ENCODE results near the gene SLC35F3. TPM values are rescaled to one million over a fixed set of nuclear protein-coding genes. Genes with fewer than 3 reads are reported as not detected.
A peak's percentile ranks its signal among the peaks of the same experiment; 100 is the strongest.

SLC35F3 gene
- polyA plus RNA-seq (2012; rRNA removed): 0.87 and 1.5 TPM in 2 replicates
- polyA plus RNA-seq (2012; cell fraction: cytosol; rRNA removed): 1.2 and 1.3 TPM in 2 replicates
- polyA plus RNA-seq (2012; cell fraction: nucleus; rRNA removed): 0.60 and 0.73 TPM in 2 replicates

DNA sequence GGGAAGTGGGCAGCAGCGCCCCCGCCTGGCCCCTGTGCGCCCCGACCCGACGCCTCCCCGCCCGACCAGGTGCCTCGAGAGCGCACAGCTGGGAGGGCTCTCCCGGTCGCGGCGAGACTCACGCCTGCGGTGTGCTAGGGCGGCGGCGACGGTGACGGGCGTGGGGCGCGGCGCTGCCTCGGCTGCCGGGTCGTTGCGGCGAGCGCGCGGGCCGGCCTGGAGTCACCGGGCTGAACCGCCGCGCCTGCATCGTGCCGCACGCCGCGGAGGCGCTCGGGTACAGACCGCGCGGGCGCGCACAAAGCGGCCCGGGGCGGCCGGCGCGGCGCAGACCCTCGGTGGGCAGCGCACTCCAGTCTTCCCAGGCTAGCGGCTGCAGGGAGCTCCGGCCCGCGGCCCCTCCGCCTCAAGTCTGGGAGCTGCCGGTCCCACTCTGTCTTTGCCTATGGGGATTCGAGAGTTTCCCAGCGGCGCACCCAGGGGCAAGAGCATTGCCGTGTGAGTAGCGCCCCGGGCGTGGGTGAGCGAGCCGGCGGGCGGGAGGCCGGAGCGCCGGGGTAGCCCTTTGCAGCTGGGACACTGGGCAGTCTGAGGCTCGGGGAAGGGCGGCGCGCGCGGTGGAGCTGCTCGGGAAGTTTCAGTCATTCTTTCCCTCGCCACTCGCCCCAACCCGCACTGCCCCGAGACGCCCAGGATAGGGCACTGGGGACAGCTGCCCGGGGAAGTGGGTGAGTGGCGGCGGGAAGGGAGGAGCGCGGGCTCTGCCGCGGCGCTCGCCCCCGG, at the start of gene SLC35F3:
TSS of gene SLC35F3 (plus strand) at position 44 of the 783 bp plus-strand sequence.
- Histone ChIP-seq H3K4me3 (ENCODE audit: low read depth in 2 of 2, low read length in 1 of 2) (peak within 1 kb of the TSS; percentile 37 to 49), H3K27ac (ENCODE audit: low read depth in 2 of 2, low read length in 1 of 2) (no peak within 1 kb of the TSS), H2AFZ (ENCODE audit: low read depth) (no peak within 1 kb of the TSS), H3K9ac (no peak within 1 kb of the TSS), H3K9me3 (no peaks in the 10 kb centered on the region), H4K20me1 (ENCODE audit: insufficient read depth) (no peaks in the 10 kb centered on the region), H3K36me3 (replicated peaks in 1 of 2; ENCODE audit: control insufficient read depth in 1 of 2, insufficient read depth in 2 of 2, low read length in 1 of 2) (no peaks in the 10 kb centered on the region), H3F3A (replicated peaks; ENCODE audit: insufficient read depth) (no peaks in the 10 kb centered on the region), H3K4me1 (ENCODE audit: control insufficient read depth in 1 of 2, insufficient read depth in 2 of 2, low read depth in 1 of 2, low read length in 1 of 2) (no peaks in the 10 kb centered on the region; a peak in 2 of 4 replicates), H3K27me3 (ENCODE audit: insufficient read depth) (peaks cover 17% of the 10 kb centered on the region; the same call in 1 of the 2 replicates), H3K79me2 (ENCODE audit: insufficient read depth) (no peaks in the 10 kb centered on the region), H3K9me2 (no peaks in the 10 kb centered on the region), H3K4me2 (peak within 1 kb of the TSS; percentile 50; the same call in 1 of the 2 replicates)
- TF ChIP-seq RAD21 (IDR thresholded peaks at IDR 0.05; ENCODE audit: low read length) (peak; percentile 41; the same call in 1 of the 2 replicates), MXI1 (IDR thresholded peaks at IDR 0.05; ENCODE audit: low read depth, low read length) (peak; percentile 5; the same call in 1 of the 2 replicates)
- TF ChIP-seq, protein P1, sequence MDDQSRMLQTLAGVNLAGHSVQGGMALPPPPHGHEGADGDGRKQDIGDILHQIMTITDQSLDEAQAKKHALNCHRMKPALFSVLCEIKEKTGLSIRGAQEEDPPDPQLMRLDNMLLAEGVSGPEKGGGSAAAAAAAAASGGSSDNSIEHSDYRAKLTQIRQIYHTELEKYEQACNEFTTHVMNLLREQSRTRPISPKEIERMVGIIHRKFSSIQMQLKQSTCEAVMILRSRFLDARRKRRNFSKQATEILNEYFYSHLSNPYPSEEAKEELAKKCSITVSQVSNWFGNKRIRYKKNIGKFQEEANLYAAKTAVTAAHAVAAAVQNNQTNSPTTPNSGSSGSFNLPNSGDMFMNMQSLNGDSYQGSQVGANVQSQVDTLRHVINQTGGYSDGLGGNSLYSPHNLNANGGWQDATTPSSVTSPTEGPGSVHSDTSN (IDR thresholded peaks at IDR 0.05): no peak
- TF ChIP-seq, protein P2, sequence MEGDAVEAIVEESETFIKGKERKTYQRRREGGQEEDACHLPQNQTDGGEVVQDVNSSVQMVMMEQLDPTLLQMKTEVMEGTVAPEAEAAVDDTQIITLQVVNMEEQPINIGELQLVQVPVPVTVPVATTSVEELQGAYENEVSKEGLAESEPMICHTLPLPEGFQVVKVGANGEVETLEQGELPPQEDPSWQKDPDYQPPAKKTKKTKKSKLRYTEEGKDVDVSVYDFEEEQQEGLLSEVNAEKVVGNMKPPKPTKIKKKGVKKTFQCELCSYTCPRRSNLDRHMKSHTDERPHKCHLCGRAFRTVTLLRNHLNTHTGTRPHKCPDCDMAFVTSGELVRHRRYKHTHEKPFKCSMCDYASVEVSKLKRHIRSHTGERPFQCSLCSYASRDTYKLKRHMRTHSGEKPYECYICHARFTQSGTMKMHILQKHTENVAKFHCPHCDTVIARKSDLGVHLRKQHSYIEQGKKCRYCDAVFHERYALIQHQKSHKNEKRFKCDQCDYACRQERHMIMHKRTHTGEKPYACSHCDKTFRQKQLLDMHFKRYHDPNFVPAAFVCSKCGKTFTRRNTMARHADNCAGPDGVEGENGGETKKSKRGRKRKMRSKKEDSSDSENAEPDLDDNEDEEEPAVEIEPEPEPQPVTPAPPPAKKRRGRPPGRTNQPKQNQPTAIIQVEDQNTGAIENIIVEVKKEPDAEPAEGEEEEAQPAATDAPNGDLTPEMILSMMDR (IDR thresholded peaks at IDR 0.05): peak; percentile 30; the same call in 1 of the 2 replicates
- DNase-seq: peak; percentile 91
- ChIA-PET CTCF (interaction anchor here (0.6 to 3.7 kb wide), 36 partner anchors 9 to 1624 kb away, joined by 3 to 29 read pairs (median 4); no protein-coding TSS in a partner anchor), POLR2A (no interaction called here)
- WGBS (ENCODE audit: low lambda C conversion rate): 4% methylated on average over 17 of the region's 101 CpGs

DNA sequence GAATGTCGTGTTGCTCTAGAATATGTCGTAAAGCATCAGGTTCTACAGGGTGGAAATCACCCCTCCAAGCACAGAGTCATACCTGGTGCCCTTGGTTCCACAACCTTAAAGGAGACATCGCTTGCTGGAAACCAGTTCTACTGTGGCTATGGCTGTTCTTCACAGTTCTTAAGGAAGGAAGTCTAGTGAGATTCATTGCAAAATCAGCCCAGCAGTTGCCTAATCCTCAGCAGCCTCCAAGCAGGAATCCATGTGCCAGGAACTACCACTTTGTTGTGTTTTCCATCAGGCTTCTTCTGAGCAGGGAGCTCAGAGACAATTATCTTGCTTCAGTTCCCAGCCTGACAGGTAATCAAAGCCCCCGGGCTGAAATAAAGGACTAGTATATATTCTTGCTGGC, 45.0 kb upstream of the SLC35F3 start:
- Histone ChIP-seq H4K20me1 (ENCODE audit: insufficient read depth) (no peaks in the 10 kb centered on the region), H3K36me3 (replicated peaks in 1 of 2; ENCODE audit: control insufficient read depth in 1 of 2, insufficient read depth in 2 of 2, low read length in 1 of 2) (no peaks in the 10 kb centered on the region), H3K4me3 (ENCODE audit: low read depth in 2 of 2, low read length in 1 of 2) (no peak overlapping the region), H3K79me2 (ENCODE audit: insufficient read depth) (no peaks in the 10 kb centered on the region), H3K9me3 (no peaks in the 10 kb centered on the region), H3K4me1 (ENCODE audit: control insufficient read depth in 1 of 2, insufficient read depth in 2 of 2, low read depth in 1 of 2, low read length in 1 of 2) (no peaks in the 10 kb centered on the region), H3K9ac (no peak overlapping the region), H3K27ac (ENCODE audit: low read depth in 2 of 2, low read length in 1 of 2) (no peak overlapping the region), H3K9me2 (no peaks in the 10 kb centered on the region), H3K27me3 (ENCODE audit: insufficient read depth) (no peaks in the 10 kb centered on the region), H3K4me2 (no peak overlapping the region), H3F3A (replicated peaks; ENCODE audit: insufficient read depth) (no peaks in the 10 kb centered on the region), H2AFZ (ENCODE audit: low read depth) (no peak overlapping the region)
- POLR2A ChIA-PET: no interaction called here
- CTCF ChIA-PET: interaction anchor here (1.4 kb wide), 1 partner anchor 23 kb away, joined by 3 read pairs; no protein-coding TSS in a partner anchor
- DNase-seq: no peak
- TF ChIP-seq ELF1 (IDR thresholded peaks at IDR 0.05) (no peak), TEAD4 (IDR thresholded peaks at IDR 0.05; ENCODE audit: borderline replicate concordance, insufficient read depth) (no peak), YY1 (IDR thresholded peaks at IDR 0.05; ENCODE audit: low read depth) (no peak), MXI1 (IDR thresholded peaks at IDR 0.05; ENCODE audit: low read depth, low read length) (no peak), FOSL2 (IDR thresholded peaks at IDR 0.05; ENCODE audit: borderline replicate concordance, low read depth) (no peak), GATA2 (CRISPR knock-in tag; IDR thresholded peaks at IDR 0.05) (no peak), REST (IDR thresholded peaks at IDR 0.05; ENCODE audit: low read depth, low read length) (no peak), USF1 (IDR thresholded peaks at IDR 0.05; ENCODE audit: borderline replicate concordance, low read depth) (no peak)
- TF ChIP-seq, protein P3, sequence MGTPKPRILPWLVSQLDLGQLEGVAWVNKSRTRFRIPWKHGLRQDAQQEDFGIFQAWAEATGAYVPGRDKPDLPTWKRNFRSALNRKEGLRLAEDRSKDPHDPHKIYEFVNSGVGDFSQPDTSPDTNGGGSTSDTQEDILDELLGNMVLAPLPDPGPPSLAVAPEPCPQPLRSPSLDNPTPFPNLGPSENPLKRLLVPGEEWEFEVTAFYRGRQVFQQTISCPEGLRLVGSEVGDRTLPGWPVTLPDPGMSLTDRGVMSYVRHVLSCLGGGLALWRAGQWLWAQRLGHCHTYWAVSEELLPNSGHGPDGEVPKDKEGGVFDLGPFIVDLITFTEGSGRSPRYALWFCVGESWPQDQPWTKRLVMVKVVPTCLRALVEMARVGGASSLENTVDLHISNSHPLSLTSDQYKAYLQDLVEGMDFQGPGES (IDR thresholded peaks at IDR 0.05; ENCODE audit: low read depth, low read length): no peak
- TF ChIP-seq, protein P4, sequence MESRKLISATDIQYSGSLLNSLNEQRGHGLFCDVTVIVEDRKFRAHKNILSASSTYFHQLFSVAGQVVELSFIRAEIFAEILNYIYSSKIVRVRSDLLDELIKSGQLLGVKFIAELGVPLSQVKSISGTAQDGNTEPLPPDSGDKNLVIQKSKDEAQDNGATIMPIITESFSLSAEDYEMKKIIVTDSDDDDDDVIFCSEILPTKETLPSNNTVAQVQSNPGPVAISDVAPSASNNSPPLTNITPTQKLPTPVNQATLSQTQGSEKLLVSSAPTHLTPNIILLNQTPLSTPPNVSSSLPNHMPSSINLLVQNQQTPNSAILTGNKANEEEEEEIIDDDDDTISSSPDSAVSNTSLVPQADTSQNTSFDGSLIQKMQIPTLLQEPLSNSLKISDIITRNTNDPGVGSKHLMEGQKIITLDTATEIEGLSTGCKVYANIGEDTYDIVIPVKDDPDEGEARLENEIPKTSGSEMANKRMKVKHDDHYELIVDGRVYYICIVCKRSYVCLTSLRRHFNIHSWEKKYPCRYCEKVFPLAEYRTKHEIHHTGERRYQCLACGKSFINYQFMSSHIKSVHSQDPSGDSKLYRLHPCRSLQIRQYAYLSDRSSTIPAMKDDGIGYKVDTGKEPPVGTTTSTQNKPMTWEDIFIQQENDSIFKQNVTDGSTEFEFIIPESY (IDR thresholded peaks at IDR 0.05; ENCODE audit: borderline replicate concordance, low read depth): no peak
- 15% methylated on average over 4 of the region's 4 CpGs for WGBS (ENCODE audit: low lambda C conversion rate)

All from SK-N-SH (cell line).